ENCODE data around the gene NAA80. TPM values are rescaled to one million over a fixed set of nuclear protein-coding genes. Genes with fewer than 3 reads are reported as not detected.

NAA80 gene
- 4.9 and 6.0 TPM in 2 replicates for total RNA-seq (2021)
- long read RNA-seq, partial matches to known transcripts = 0 of 3 reads
- long read RNA-seq, other reads (novel, unspliced or antisense) = 2 of 3 reads

- H3K27me3 ChIP-seq (ENCODE audit: insufficient read depth, low read length) = no peaks in the 10 kb centered on the region
- WGBS (ENCODE audit: extremely low coverage, insufficient read length, low lambda C conversion rate) = no CpG with 5 or more reads among the region's 61 CpGs
- peak within 1 kb of the TSS; percentile 87 to 99 for H3K4me3 Mint-ChIP-seq
- no peak within 1 kb of the TSS for H3K4ac ChIP-seq (ENCODE audit: low read depth, low read length)
- peak; percentile 37; the same call in 2 of the 3 replicates for TF ChIP-seq CTCF (conservative IDR thresholded peaks at IDR 0.05)
- H4K91ac ChIP-seq (ENCODE audit: insufficient read length, low read depth, low read length) = no peak within 1 kb of the TSS
- H3K23me2 ChIP-seq (ENCODE audit: insufficient read length, low read depth, low read length, poor library complexity, severe bottlenecking) = peaks cover 6% of the 10 kb centered on the region
- H2BK20ac ChIP-seq (ENCODE audit: low read depth, low read length, poor library complexity, severe bottlenecking) = no peak within 1 kb of the TSS
- H3K27ac Mint-ChIP-seq = peak within 1 kb of the TSS; percentile 76 to 99 (median 88); a peak in 6 of 7 replicates
- H3K18ac ChIP-seq (ENCODE audit: insufficient read length, low read depth, low read length) = peak within 1 kb of the TSS; percentile 24
- H3K27me3 Mint-ChIP-seq (ENCODE audit: low read depth) = no peaks in the 10 kb centered on the region
- DNase-seq = peak; percentile 100
- no peak within 1 kb of the TSS for H3T11ph ChIP-seq (ENCODE audit: low read length)
- no peak within 1 kb of the TSS for H2BK120ac ChIP-seq (ENCODE audit: low read depth, low read length, poor library complexity, severe bottlenecking)
- no peak within 1 kb of the TSS for H2BK12ac ChIP-seq (ENCODE audit: insufficient read length, low read depth, low read length)
- H3K23ac ChIP-seq (ENCODE audit: insufficient read length, low read depth, low read length) = no peak within 1 kb of the TSS
- no peaks in the 10 kb centered on the region for H3K79me2 ChIP-seq (ENCODE audit: insufficient read depth, low read length)
- peaks cover 25 to 27% of the 10 kb centered on the region in 2 experiments for H3K4me1 Mint-ChIP-seq
- H4K20me1 ChIP-seq (ENCODE audit: control insufficient read depth, insufficient read depth, insufficient read length) = no peaks in the 10 kb centered on the region
- no peak within 1 kb of the TSS for H3K14ac ChIP-seq (ENCODE audit: insufficient read depth, low read length)
- H3K79me1 ChIP-seq (ENCODE audit: insufficient read depth, low read depth, low read length, poor library complexity, severe bottlenecking) = no peaks in the 10 kb centered on the region
- H3K9me3 ChIP-seq (ENCODE audit: control insufficient read depth, low read depth, low read length) = no peaks in the 10 kb centered on the region
- no peak within 1 kb of the TSS for H4K8ac ChIP-seq (replicated peaks; ENCODE audit: insufficient read length, low read depth, low read length)
- no peak within 1 kb of the TSS for H2AFZ ChIP-seq (ENCODE audit: low read length)
- no peak within 1 kb of the TSS for H4K5ac ChIP-seq (ENCODE audit: insufficient read length, low read depth, low read length)
- no peaks in the 10 kb centered on the region; a peak in 1 of 5 replicates for H3K9me3 Mint-ChIP-seq
- H2BK5ac ChIP-seq (ENCODE audit: insufficient read length, low read length) = no peak within 1 kb of the TSS
- H3K27ac ChIP-seq (ENCODE audit: insufficient read length, low read depth, low read length) = peak within 1 kb of the TSS; percentile 21
- H2BK15ac ChIP-seq (ENCODE audit: low read depth, low read length) = no peak within 1 kb of the TSS
- H3K4me1 ChIP-seq (ENCODE audit: insufficient read depth, low read length) = no peaks in the 10 kb centered on the region
- no peak within 1 kb of the TSS for H3K56ac ChIP-seq (ENCODE audit: insufficient read length, low read depth, low read length)
- peaks cover 0 to 8% (median 1%) of the 10 kb centered on the region in 3 experiments; a peak in 1 of 7 replicates for H3K36me3 Mint-ChIP-seq (ENCODE audit: insufficient read depth in 1 of 3, low read depth in 3 of 3)
- peak within 1 kb of the TSS; percentile 17 for H3K9ac ChIP-seq (ENCODE audit: extremely low read depth, insufficient read length, low read length)
- H2AK5ac ChIP-seq (ENCODE audit: insufficient read length, low read length) = no peak within 1 kb of the TSS
- H3K4me2 ChIP-seq (ENCODE audit: insufficient read depth, insufficient read length, low read length) = peak within 1 kb of the TSS; percentile 55
Measured at GRCh38 chr3:50298836-50299637, at the start of gene NAA80, which contains the start of gene HYAL3. NAA80 (minus strand) TSS chr3:50299405; CDS start chr3:50297463, 1,942 bp downstream. HYAL3 (minus strand) TSS chr3:50299405; CDS start chr3:50295602, 3,803 bp downstream.

Measured in H9 (cell line).